Measurements from ENCODE around the gene SLC7A7. TPM values are rescaled to one million over a fixed set of nuclear protein-coding genes. Genes with fewer than 3 reads are reported as not detected.
"Not testable (repeated sequence)": the region's sequence is repeated elsewhere in the genome, so short reads cannot be mapped to it uniquely, and the experiment has no call there.

Gene SLC7A7
- total and polyA plus RNA-seq, 4 donors = 2.8 to 14.3 (median 8.8) TPM

- 71% methylated on average over 1 of the region's 1 CpG for WGBS
- DNase-seq (ENCODE audit: low spot score) = no peak
- no peaks in the 10 kb centered on the region for H3K36me3 ChIP-seq (ENCODE audit: control insufficient read depth in 4 of 4, insufficient read depth in 3 of 4, low read depth in 1 of 4, low read length in 3 of 4)
- TF ChIP-seq SP1 (IDR thresholded peaks at IDR 0.05) = no peak
- TF ChIP-seq GABPA (IDR thresholded peaks at IDR 0.05 in 1 of 2, conservative IDR thresholded peaks at IDR 0.05 in 1 of 2) = no peak
- TF ChIP-seq FOXA1 (IDR thresholded peaks at IDR 0.05) = no peak
- TF ChIP-seq, protein P1, sequence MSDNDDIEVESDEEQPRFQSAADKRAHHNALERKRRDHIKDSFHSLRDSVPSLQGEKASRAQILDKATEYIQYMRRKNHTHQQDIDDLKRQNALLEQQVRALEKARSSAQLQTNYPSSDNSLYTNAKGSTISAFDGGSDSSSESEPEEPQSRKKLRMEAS (IDR thresholded peaks at IDR 0.05) = no peak
- TF ChIP-seq NR2F2 (IDR thresholded peaks at IDR 0.05) = no peak
- TF ChIP-seq FOXA2 (IDR thresholded peaks at IDR 0.05) = no peak
- no peak for TF ChIP-seq YY1 (IDR thresholded peaks at IDR 0.05)
- no peak overlapping the region for H3K4me3 ChIP-seq (ENCODE audit: low read depth in 1 of 3, low read length in 3 of 3)
- H3K27ac ChIP-seq (ENCODE audit: low read depth in 1 of 2, low read length in 2 of 2) = no peak overlapping the region
- no peaks in the 10 kb centered on the region for H3K4me1 ChIP-seq (ENCODE audit: control insufficient read depth in 4 of 4, insufficient read depth in 4 of 4, low read length in 3 of 4)
- no peak overlapping the region for H3K9ac ChIP-seq (ENCODE audit: low read depth in 1 of 2, low read length in 2 of 2)
- H3K27me3 ChIP-seq (ENCODE audit: control insufficient read depth in 4 of 4, insufficient read depth in 4 of 4, low read length in 3 of 4) = no peaks in the 10 kb centered on the region
- H3K9me3 ChIP-seq (ENCODE audit: control insufficient read depth in 4 of 4, low read length in 3 of 4) = peaks cover 0 to 12% (median 3%) of the 10 kb centered on the region in 4 donors
Observed at GRCh38 chr14:22726012-22726411, 89.2 kb downstream of the SLC7A7 start.

DNA sequence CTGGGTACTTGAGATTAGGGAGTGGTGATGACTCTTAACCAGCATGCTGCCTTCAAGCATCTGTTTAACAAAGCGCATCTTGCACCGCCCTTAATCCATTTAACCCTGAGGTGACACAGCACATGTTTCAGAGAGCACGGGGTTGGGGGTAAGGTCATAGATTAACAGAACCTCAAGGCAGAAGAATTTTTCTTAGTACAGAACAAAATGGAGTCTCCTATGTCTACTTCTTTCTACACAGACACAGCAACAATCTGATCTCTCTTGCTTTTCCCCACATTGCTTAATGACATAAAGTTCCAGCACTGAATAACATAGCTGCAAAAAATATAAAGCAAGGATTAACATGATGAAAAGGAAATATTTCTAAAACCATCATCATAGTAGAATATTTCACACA is 89.9 kb downstream of the SLC7A7 start:
- not testable (repeated sequence) for DNase-seq (ENCODE audit: low spot score); H3K36me3 ChIP-seq (ENCODE audit: control insufficient read depth in 4 of 4, insufficient read depth in 3 of 4, low read depth in 1 of 4, low read length in 3 of 4); H3K27ac ChIP-seq (ENCODE audit: low read depth in 1 of 2, low read length in 2 of 2); H3K9ac ChIP-seq (ENCODE audit: low read depth in 1 of 2, low read length in 2 of 2); H3K27me3 ChIP-seq (ENCODE audit: control insufficient read depth in 4 of 4, insufficient read depth in 4 of 4, low read length in 3 of 4); H3K4me1 ChIP-seq (ENCODE audit: control insufficient read depth in 4 of 4, insufficient read depth in 4 of 4, low read length in 3 of 4); H3K4me3 ChIP-seq (ENCODE audit: low read depth in 1 of 3, low read length in 3 of 3)
- WGBS = 58% methylated on average over 3 of the region's 3 CpGs
- H3K9me3 ChIP-seq (ENCODE audit: control insufficient read depth in 4 of 4, low read length in 3 of 4) = peaks cover 0 to 12% (median 3%) of the 10 kb centered on the region in 4 donors

- H3K27ac ChIP-seq (ENCODE audit: low read depth in 1 of 2, low read length in 2 of 2); H3K36me3 ChIP-seq (ENCODE audit: control insufficient read depth in 4 of 4, insufficient read depth in 3 of 4, low read depth in 1 of 4, low read length in 3 of 4); H3K9ac ChIP-seq (ENCODE audit: low read depth in 1 of 2, low read length in 2 of 2); H3K4me3 ChIP-seq (ENCODE audit: low read depth in 1 of 3, low read length in 3 of 3); DNase-seq (ENCODE audit: low spot score); H3K27me3 ChIP-seq (ENCODE audit: control insufficient read depth in 4 of 4, insufficient read depth in 4 of 4, low read length in 3 of 4); H3K4me1 ChIP-seq (ENCODE audit: control insufficient read depth in 4 of 4, insufficient read depth in 4 of 4, low read length in 3 of 4): not testable (repeated sequence)
- H3K9me3 ChIP-seq (ENCODE audit: control insufficient read depth in 4 of 4, low read length in 3 of 4) = peaks cover 0 to 12% (median 3%) of the 10 kb centered on the region in 4 donors
- WGBS = 73% methylated on average over 8 of the region's 8 CpGs
Observed at GRCh38 chr14:22724847-22725246, 90.4 kb downstream of the SLC7A7 start.

DNA sequence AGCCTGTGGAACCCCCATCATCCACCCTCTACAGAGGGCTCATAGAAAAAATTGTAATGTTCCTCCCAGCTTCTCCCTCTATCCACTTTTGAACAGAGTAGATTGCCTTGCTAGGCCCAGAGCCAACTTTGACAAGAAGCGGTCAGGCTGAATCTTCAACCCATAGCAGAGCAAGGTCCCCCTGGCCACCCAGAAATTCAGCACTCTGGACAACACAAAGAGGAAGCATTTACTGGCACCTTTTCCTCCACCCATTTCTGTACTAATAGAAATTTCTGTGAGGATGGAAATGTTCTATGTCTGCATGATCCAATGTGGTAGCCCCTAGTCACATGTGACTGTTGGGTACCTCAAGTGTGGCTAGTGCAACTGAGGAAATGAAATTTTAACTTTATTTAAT is 91.4 kb downstream of the SLC7A7 start:
- Histone ChIP-seq H3K4me1 (ENCODE audit: control insufficient read depth in 4 of 4, insufficient read depth in 4 of 4, low read length in 3 of 4) (no peaks in the 10 kb centered on the region), H3K27ac (ENCODE audit: low read depth in 1 of 2, low read length in 2 of 2) (no peak overlapping the region), H3K9me3 (ENCODE audit: control insufficient read depth in 4 of 4, low read length in 3 of 4) (peaks cover 0 to 12% (median 3%) of the 10 kb centered on the region in 4 donors), H3K9ac (ENCODE audit: low read depth in 1 of 2, low read length in 2 of 2) (no peak overlapping the region), H3K27me3 (ENCODE audit: control insufficient read depth in 4 of 4, insufficient read depth in 4 of 4, low read length in 3 of 4) (no peaks in the 10 kb centered on the region), H3K4me3 (ENCODE audit: low read depth in 1 of 3, low read length in 3 of 3) (no peak overlapping the region), H3K36me3 (ENCODE audit: control insufficient read depth in 4 of 4, insufficient read depth in 3 of 4, low read depth in 1 of 4, low read length in 3 of 4) (no peaks in the 10 kb centered on the region)
- no peak for DNase-seq (ENCODE audit: low spot score)
- TF ChIP-seq SP1 (IDR thresholded peaks at IDR 0.05) = no peak
- TF ChIP-seq, protein P1 (IDR thresholded peaks at IDR 0.05) = no peak
- no peak for TF ChIP-seq HNF4A (conservative IDR thresholded peaks at IDR 0.05)
- TF ChIP-seq, protein P2, sequence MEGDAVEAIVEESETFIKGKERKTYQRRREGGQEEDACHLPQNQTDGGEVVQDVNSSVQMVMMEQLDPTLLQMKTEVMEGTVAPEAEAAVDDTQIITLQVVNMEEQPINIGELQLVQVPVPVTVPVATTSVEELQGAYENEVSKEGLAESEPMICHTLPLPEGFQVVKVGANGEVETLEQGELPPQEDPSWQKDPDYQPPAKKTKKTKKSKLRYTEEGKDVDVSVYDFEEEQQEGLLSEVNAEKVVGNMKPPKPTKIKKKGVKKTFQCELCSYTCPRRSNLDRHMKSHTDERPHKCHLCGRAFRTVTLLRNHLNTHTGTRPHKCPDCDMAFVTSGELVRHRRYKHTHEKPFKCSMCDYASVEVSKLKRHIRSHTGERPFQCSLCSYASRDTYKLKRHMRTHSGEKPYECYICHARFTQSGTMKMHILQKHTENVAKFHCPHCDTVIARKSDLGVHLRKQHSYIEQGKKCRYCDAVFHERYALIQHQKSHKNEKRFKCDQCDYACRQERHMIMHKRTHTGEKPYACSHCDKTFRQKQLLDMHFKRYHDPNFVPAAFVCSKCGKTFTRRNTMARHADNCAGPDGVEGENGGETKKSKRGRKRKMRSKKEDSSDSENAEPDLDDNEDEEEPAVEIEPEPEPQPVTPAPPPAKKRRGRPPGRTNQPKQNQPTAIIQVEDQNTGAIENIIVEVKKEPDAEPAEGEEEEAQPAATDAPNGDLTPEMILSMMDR (IDR thresholded peaks at IDR 0.05; ENCODE audit: low read depth, low read length, missing input control) = no peak
- TF ChIP-seq FOXA1 (IDR thresholded peaks at IDR 0.05) = no peak
- TF ChIP-seq RAD21 (IDR thresholded peaks at IDR 0.05) = no peak
- no peak for TF ChIP-seq FOXA2 (IDR thresholded peaks at IDR 0.05)
- TF ChIP-seq NR2F2 (IDR thresholded peaks at IDR 0.05) = no peak
- WGBS = 89% methylated on average over 1 of the region's 1 CpG

Small RNA genes within 50 kb of the gene (small RNA-seq; reads per million reads assigned to genes)
- gene RF00019 (not detected), gene RF00588 (not detected)

Other genes with a start within 250 kb of the SLC7A7 start
- gene DAD1, start 226.2 kb downstream of the SLC7A7 start, total RNA-seq = 100 to 1,000 TPM; 142 to 187 TPM
- 100 to 1,000 TPM; 223 to 254 TPM for gene DAD1, start 226.2 kb downstream of the SLC7A7 start, polyA plus RNA-seq
- gene ABHD4, start 217.1 kb downstream of the SLC7A7 start, total RNA-seq = 10 to 100 TPM in 1 of 2 donors, 1 to 10 TPM in 1; 9.9 to 12.3 TPM
- gene ABHD4, start 217.1 kb downstream of the SLC7A7 start, polyA plus RNA-seq = 10 to 100 TPM in 1 of 2 donors, 1 to 10 TPM in 1; 9.0 to 32.9 TPM
- not detected for gene OR6J1, start 171.1 kb downstream of the SLC7A7 start, total RNA-seq
- not detected for gene OR6J1, start 171.1 kb downstream of the SLC7A7 start, polyA plus RNA-seq
- 10 to 100 TPM; 59.3 to 64.2 TPM for gene OXA1L, start 48.7 kb downstream of the SLC7A7 start, total RNA-seq
- 100 to 1,000 TPM in 1 of 2 donors, 10 to 100 TPM in 1; 53.6 to 106 TPM for gene OXA1L, start 48.7 kb downstream of the SLC7A7 start, polyA plus RNA-seq
- 10 to 100 TPM in 1 of 2 donors, 1 to 10 TPM in 1; 9.1 to 19.1 TPM for gene MRPL52, start 14.5 kb upstream of the SLC7A7 start, total RNA-seq
- 100 to 1,000 TPM in 1 of 2 donors, 10 to 100 TPM in 1; 54.1 to 142 TPM for gene MRPL52, start 14.5 kb upstream of the SLC7A7 start, polyA plus RNA-seq
- 1 to 10 TPM; 7.6 to 8.4 TPM for gene MMP14, start 21.1 kb upstream of the SLC7A7 start, total RNA-seq
- 10 to 100 TPM in 1 of 2 donors, under 1 TPM in 1; 0.86 to 10.6 TPM for gene MMP14, start 21.1 kb upstream of the SLC7A7 start, polyA plus RNA-seq
- gene LRP10, start 56.3 kb upstream of the SLC7A7 start, total RNA-seq = 10 to 100 TPM; 30.0 to 32.6 TPM
- gene LRP10, start 56.3 kb upstream of the SLC7A7 start, polyA plus RNA-seq = 10 to 100 TPM; 19.5 to 61.7 TPM
- gene REM2, start 67.8 kb upstream of the SLC7A7 start, total RNA-seq = under 1 TPM; 0.08 to 0.14 TPM
- under 1 TPM in 1 of 2 donors, not detected in 1; 0.11 TPM for gene REM2, start 67.8 kb upstream of the SLC7A7 start, polyA plus RNA-seq
- gene RBM23, start 103.7 kb upstream of the SLC7A7 start, total RNA-seq = 100 to 1,000 TPM in 1 of 2 donors, 10 to 100 TPM in 1; 36.7 to 242 TPM
- 10 to 100 TPM; 22.3 to 26.0 TPM for gene RBM23, start 103.7 kb upstream of the SLC7A7 start, polyA plus RNA-seq
- gene PRMT5, start 113.9 kb upstream of the SLC7A7 start, total RNA-seq = 10 to 100 TPM; 26.2 to 27.5 TPM
- gene PRMT5, start 113.9 kb upstream of the SLC7A7 start, polyA plus RNA-seq = 10 to 100 TPM; 14.1 to 28.2 TPM
- 10 to 100 TPM; 11.9 to 32.8 TPM for gene HAUS4, start 141.7 kb upstream of the SLC7A7 start, total RNA-seq
- gene HAUS4, start 141.7 kb upstream of the SLC7A7 start, polyA plus RNA-seq = 1 to 10 TPM; 5.8 to 7.9 TPM
- 10 to 100 TPM; 15.9 to 34.9 TPM for gene AJUBA, start 167.1 kb upstream of the SLC7A7 start, total RNA-seq
- 10 to 100 TPM; 15.5 to 23.4 TPM for gene AJUBA, start 167.1 kb upstream of the SLC7A7 start, polyA plus RNA-seq
- gene C14orf93, start 194.7 kb upstream of the SLC7A7 start, total RNA-seq = 1 to 10 TPM; 3.8 to 7.1 TPM
- gene C14orf93, start 194.7 kb upstream of the SLC7A7 start, polyA plus RNA-seq = 1 to 10 TPM; 2.1 to 3.0 TPM
- 10 to 100 TPM; 74.0 to 88.2 TPM for gene PSMB5, start 219.5 kb upstream of the SLC7A7 start, total RNA-seq
- 100 to 1,000 TPM; 102 to 152 TPM for gene PSMB5, start 219.5 kb upstream of the SLC7A7 start, polyA plus RNA-seq
- gene PSMB11, start 226.8 kb upstream of the SLC7A7 start, total RNA-seq = not detected
- not detected for gene PSMB11, start 226.8 kb upstream of the SLC7A7 start, polyA plus RNA-seq
- under 1 TPM; 0.23 to 0.50 TPM for gene CDH24, start 242.1 kb upstream of the SLC7A7 start, total RNA-seq
- under 1 TPM in 1 of 2 donors, not detected in 1; 0.38 TPM for gene CDH24, start 242.1 kb upstream of the SLC7A7 start, polyA plus RNA-seq

Measured in liver (tissue), 10 donors.